Transverse colon (tissue), 4 donors: ENCODE data around the gene RHOB. TPM values are rescaled to one million over a fixed set of nuclear protein-coding genes. Genes with fewer than 3 reads are reported as not detected.
"Not testable (repeated sequence)": the region's sequence is repeated elsewhere in the genome, so short reads cannot be mapped to it uniquely, and the experiment has no call there.

Experiments
- DNase-seq: peaks from one replicate; pipeline ENCODE4 v3.0.0-alpha.2; 2019
- H3K27ac ChIP-seq, 4 donors: fragments of 200-600 bp; sonication (generic); 2 replicates each; pipeline ENCODE4 v1.5.1; 2016 to 2018; ENCODE audit warnings: inconsistent platforms in 4 of 4
- H3K27me3 ChIP-seq: fragments of 200-600 bp; sonication (generic); 2 replicates; pipeline ENCODE4 v1.5.1; 2017; ENCODE audit warnings: inconsistent platforms
- H3K36me3 ChIP-seq, 4 donors: fragments of 200-600 bp; sonication (generic); 2 replicates each; pipeline ENCODE4 v1.5.1; 2017 to 2019; ENCODE audit warnings: inconsistent platforms in 4 of 4
- H3K4me1 ChIP-seq, 4 donors: fragments of 200-600 bp; sonication (generic); 2 replicates each; pipeline ENCODE4 v1.5.1; 2017 to 2020; ENCODE audit warnings: inconsistent platforms in 4 of 4
- H3K4me3 ChIP-seq, 4 donors: fragments of 200-600 bp; sonication (generic); 1 replicate in 1 of 4; 2 replicates in 3 of 4; pipeline versions ENCODE4 v1.5.1 to v1.6.1; 2017 to 2019; ENCODE audit warnings: inconsistent platforms in 4 of 4
- H3K9me3 ChIP-seq, 2 donors: fragments of 200-600 bp; sonication (generic); 2 replicates each; pipeline ENCODE4 v1.5.1; 2017 to 2019; ENCODE audit warnings: inconsistent platforms in 2 of 2
- CTCF ChIP-seq, 5 experiments: fragments of 200-600 bp in 3 of 5; fragments of 450-650 bp in 2 of 5; sonication (generic) in 3 of 5; IDR thresholded peaks; 1 replicate in 2 of 5; 2 replicates in 3 of 5; pipeline ENCODE4 v1.5.1; 2016 to 2017; ENCODE audit warnings: antibody characterized with exemption in 5 of 5, inconsistent platforms in 3 of 5, mild to moderate bottlenecking in 2 of 5, moderate library complexity in 1 of 5
- EP300 ChIP-seq: sonication (generic); formaldehyde crosslinking; IDR thresholded peaks from one replicate; pipeline ENCODE4 v1.6.1; 2017; ENCODE audit warnings: antibody characterized with exemption, low read depth
- POLR2A ChIP-seq: fragments of 450-650 bp; IDR thresholded peaks from one replicate; pipeline ENCODE4 v1.6.1; 2016; ENCODE audit warnings: antibody characterized with exemption, mild to moderate bottlenecking, moderate library complexity
- POLR2AphosphoS5 ChIP-seq, 3 donors: sonication (generic); formaldehyde crosslinking; IDR thresholded peaks; one replicate each; pipeline ENCODE4 v1.6.1; 2016; ENCODE audit warnings: antibody characterized with exemption in 3 of 3
- WGBS, 2 donors: methylation state at CpG; one replicate each; pipeline ENCODE4 v1.1.5; 2018; ENCODE audit warnings: low coverage in 1 of 2; 5-methylcytosine and 5-hydroxymethylcytosine counted together
- in situ Hi-C, 4 donors: fragments of 200-750 bp; cut with MboI; loops; one replicate each; pipeline versions ENCODE4 v1.15.0 to v1.15.1; 2017; ENCODE audit warnings: low sequenced_read_pairs in 3 of 4, low pct_ligation_motif_present in 1 of 4, low pct_unique_long_range_greater_than_20kb in 1 of 4
- intact Hi-C: fragments of 100-400 bp; cut with DNase I; formaldehyde crosslinking; loops from one replicate; pipeline ENCODE4 v1.15.1; 2023; ENCODE audit warnings: low total_unique reads
- total RNA-seq, 4 donors: library from RNA; depleted of rRNA; stranded (reverse); fragments of >200 nt; gene quantifications; one replicate each; pipeline ENCODE4 v1.1.0, GENCODE V29; 2016

Gene RHOB
- total RNA-seq, 4 donors from 2014 or later, result 360 to 732 (median 532) TPM

- in situ Hi-C loops (no loop called here), intact Hi-C loops (no loop called here)
- H3K27ac ChIP-seq, result peak overlapping the region; percentile 48 to 76 (median 62)
- DNase-seq, result no peak
- no peak overlapping the region for H3K4me3 ChIP-seq
- no peaks in the 10 kb centered on the region for H3K36me3 ChIP-seq
- no peaks in the 10 kb centered on the region for H3K9me3 ChIP-seq
- TF ChIP-seq POLR2A (no peak), EP300 (no peak), POLR2AphosphoS5 (IDR thresholded peaks at IDR 0.05) (no peak), CTCF (IDR thresholded peaks at IDR 0.05) (no peak)
- H3K27me3 ChIP-seq, result no peaks in the 10 kb centered on the region
- 86 to 94% methylated on average over 3 of the region's 3 CpGs for WGBS, 2 donors
- peaks cover 4 to 28% (median 12%) of the 10 kb centered on the region in 4 donors for H3K4me1 ChIP-seq
Observed at GRCh38 chr2:20455076-20455587, 8.3 kb downstream of the RHOB start.

GRCh38 chr2:20456116-20456571 lies 9.3 kb downstream of the RHOB start:
- DNase-seq, result no peak
- in situ Hi-C loops (no loop called here), intact Hi-C loops (no loop called here)
- Histone ChIP-seq H3K4me1 (peaks cover 0 to 27% (median 9%) of the 10 kb centered on the region in 4 donors), H3K36me3 (no peaks in the 10 kb centered on the region), H3K4me3 (no peak overlapping the region), H3K27ac (peak overlapping the region; percentile 48 to 76 (median 62)), H3K27me3 (no peaks in the 10 kb centered on the region), H3K9me3 (no peaks in the 10 kb centered on the region)
- TF ChIP-seq POLR2AphosphoS5 (IDR thresholded peaks at IDR 0.05) (peak in 1 of 3 donors; percentile 14), EP300 (no peak)

GRCh38 chr2:20456636-20457426 lies 10.0 kb downstream of the RHOB start:
- in situ Hi-C loops, result no loop called here
- Histone ChIP-seq H3K4me1 (peaks cover 0 to 20% (median 4%) of the 10 kb centered on the region in 4 donors), H3K27me3 (no peaks in the 10 kb centered on the region), H3K9me3 (no peaks in the 10 kb centered on the region), H3K4me3 (no peak overlapping the region), H3K27ac (peak overlapping the region; percentile 48 to 76 (median 62)), H3K36me3 (no peaks in the 10 kb centered on the region)
- intact Hi-C loops, result no loop called here
- DNase-seq, result no peak
- 66 to 100% methylated on average over 1 to 3 of the region's 3 CpGs for WGBS, 2 donors
- TF ChIP-seq POLR2A, result no peak
- TF ChIP-seq EP300, result no peak
- TF ChIP-seq POLR2AphosphoS5 (IDR thresholded peaks at IDR 0.05), result peak in 1 of 3 donors; percentile 21

- in situ Hi-C loops, result no loop called here
- intact Hi-C loops, result no loop called here
- no peaks in the 10 kb centered on the region for H3K36me3 ChIP-seq
- WGBS, 2 donors, result 83 to 89% methylated on average over 4 to 10 of the region's 10 CpGs
- TF ChIP-seq CTCF (IDR thresholded peaks at IDR 0.05) (no peak), POLR2A (no peak), EP300 (no peak), POLR2AphosphoS5 (IDR thresholded peaks at IDR 0.05) (no peak)
- H3K4me3 ChIP-seq, result no peak overlapping the region
- H3K9me3 ChIP-seq, result no peaks in the 10 kb centered on the region
- peak overlapping the region; percentile 48 to 76 (median 62) for H3K27ac ChIP-seq
- DNase-seq, result no peak
- no peaks in the 10 kb centered on the region for H3K27me3 ChIP-seq
- peaks cover 0 to 10% (median 4%) of the 10 kb centered on the region in 4 donors for H3K4me1 ChIP-seq
Observed at GRCh38 chr2:20457661-20458630, 11.1 kb downstream of the RHOB start.

- DNase-seq, H3K4me3 ChIP-seq, in situ Hi-C loops, H3K36me3 ChIP-seq, intact Hi-C loops, H3K9me3 ChIP-seq, H3K4me1 ChIP-seq, H3K27me3 ChIP-seq, H3K27ac ChIP-seq: not testable (repeated sequence)
- WGBS, 2 donors, result 63% methylated on average over 5 of the region's 5 CpGs; no CpG with 5 or more reads in 1 of the 2 donors
Observed at GRCh38 chr2:20458737-20459484, 12.0 kb downstream of the RHOB start.
